Suprapubic skin (tissue), 4 donors: ENCODE data around the gene POLR2M.

ENCODE experiments used
- EP300 ChIP-seq: sonication (generic); formaldehyde crosslinking; IDR thresholded peaks from one replicate; pipeline ENCODE4 v1.6.1; 2017; ENCODE audit warnings: antibody characterized with exemption
- POLR2A ChIP-seq, 2 donors: fragments of 450-650 bp; IDR thresholded peaks; one replicate each; pipeline ENCODE4 v1.6.1; 2017; ENCODE audit warnings: antibody characterized with exemption in 2 of 2, mild to moderate bottlenecking in 2 of 2, moderate library complexity in 2 of 2
- POLR2AphosphoS5 ChIP-seq, 3 donors: sonication (generic); formaldehyde crosslinking; IDR thresholded peaks; one replicate each; pipeline ENCODE4 v1.6.1; 2017; ENCODE audit warnings: antibody characterized with exemption in 3 of 3
- TF ChIP-seq, protein P1 (sequence below), 2 donors: fragments of 200-600 bp in 1 of 2; fragments of 450-650 bp in 1 of 2; sonication (generic) in 1 of 2; IDR thresholded peaks; one replicate each; pipeline ENCODE4 v1.5.1; 2016 to 2019; ENCODE audit warnings: antibody characterized with exemption in 2 of 2, mild to moderate bottlenecking in 1 of 2, moderate library complexity in 1 of 2

DNA sequence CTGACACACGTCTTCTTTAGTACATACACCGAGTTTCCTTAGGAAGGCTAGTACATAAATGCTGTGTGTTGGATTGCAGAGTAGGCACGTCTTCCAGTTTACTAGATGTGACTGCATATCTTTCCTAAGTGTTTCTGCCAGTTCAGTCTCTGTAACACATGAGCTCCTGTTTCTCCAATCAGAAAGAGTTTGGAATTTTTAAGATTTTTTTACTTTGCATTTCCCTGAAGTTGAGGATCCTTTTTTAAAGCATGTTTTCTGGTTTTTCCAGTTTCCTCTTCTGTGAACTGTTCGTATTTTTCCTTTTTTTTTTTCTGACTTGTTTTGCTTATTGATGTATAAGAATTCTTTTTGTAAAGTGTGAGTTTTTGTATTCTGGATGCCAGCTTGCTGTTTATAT, 7.5 kb upstream of the POLR2M start:
- TF ChIP-seq POLR2A (IDR thresholded peaks at IDR 0.05), result no peak
- TF ChIP-seq POLR2AphosphoS5 (IDR thresholded peaks at IDR 0.05), result no peak
- TF ChIP-seq, protein P1, sequence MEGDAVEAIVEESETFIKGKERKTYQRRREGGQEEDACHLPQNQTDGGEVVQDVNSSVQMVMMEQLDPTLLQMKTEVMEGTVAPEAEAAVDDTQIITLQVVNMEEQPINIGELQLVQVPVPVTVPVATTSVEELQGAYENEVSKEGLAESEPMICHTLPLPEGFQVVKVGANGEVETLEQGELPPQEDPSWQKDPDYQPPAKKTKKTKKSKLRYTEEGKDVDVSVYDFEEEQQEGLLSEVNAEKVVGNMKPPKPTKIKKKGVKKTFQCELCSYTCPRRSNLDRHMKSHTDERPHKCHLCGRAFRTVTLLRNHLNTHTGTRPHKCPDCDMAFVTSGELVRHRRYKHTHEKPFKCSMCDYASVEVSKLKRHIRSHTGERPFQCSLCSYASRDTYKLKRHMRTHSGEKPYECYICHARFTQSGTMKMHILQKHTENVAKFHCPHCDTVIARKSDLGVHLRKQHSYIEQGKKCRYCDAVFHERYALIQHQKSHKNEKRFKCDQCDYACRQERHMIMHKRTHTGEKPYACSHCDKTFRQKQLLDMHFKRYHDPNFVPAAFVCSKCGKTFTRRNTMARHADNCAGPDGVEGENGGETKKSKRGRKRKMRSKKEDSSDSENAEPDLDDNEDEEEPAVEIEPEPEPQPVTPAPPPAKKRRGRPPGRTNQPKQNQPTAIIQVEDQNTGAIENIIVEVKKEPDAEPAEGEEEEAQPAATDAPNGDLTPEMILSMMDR (IDR thresholded peaks at IDR 0.05), result no peak
- no peak for TF ChIP-seq EP300
